SK-N-SH (cell line): Measurements from ENCODE around the gene TMEM232. TPM values are rescaled to one million over a fixed set of nuclear protein-coding genes. Genes with fewer than 3 reads are reported as not detected.

Experiments
- CHD2 ChIP-seq: fragments of 150-350 bp; IDR thresholded peaks from 2 replicates; pipeline ENCODE4 v1.6.1; 2018; ENCODE audit warnings: low read length; ENCODE audit not compliant: partially characterized antibody
- ELF1 ChIP-seq: IDR thresholded peaks from 2 replicates; pipeline ENCODE4 v1.4.0; 2012
- EP300 ChIP-seq, 2 experiments: IDR thresholded peaks; 2 replicates each; pipeline versions ENCODE4 v1.4.0 to v1.6.1; 2012; ENCODE audit warnings: borderline replicate concordance in 1 of 2, low read depth in 1 of 2, low read length in 1 of 2
- EZH2phosphoT487 ChIP-seq: fragments of 200-600 bp; sonication (generic); IDR thresholded peaks from 2 replicates; pipeline ENCODE4 v1.6.1; 2017; ENCODE audit warnings: low read depth, mixed run types, mild to moderate bottlenecking, antibody characterized with exemption, moderate library complexity, borderline replicate concordance
- FOSL2 ChIP-seq: IDR thresholded peaks from 2 replicates; pipeline ENCODE4 v1.4.0; 2012; ENCODE audit warnings: low read depth, mild to moderate bottlenecking, moderate library complexity, borderline replicate concordance
- FOXJ3 ChIP-seq: sonication (generic); formaldehyde crosslinking; IDR thresholded peaks from 2 replicates; pipeline ENCODE4 v1.5.1; 2020; ENCODE audit warnings: mild to moderate bottlenecking, missing genetic modification reagents
- JUND ChIP-seq: IDR thresholded peaks from 2 replicates; pipeline ENCODE4 v1.4.0; 2012
- MEF2A ChIP-seq: IDR thresholded peaks from 2 replicates; pipeline ENCODE4 v1.4.0; 2012; ENCODE audit warnings: low read depth, borderline replicate concordance
- MXI1 ChIP-seq: IDR thresholded peaks from 2 replicates; pipeline ENCODE4 v1.6.1; 2012; ENCODE audit warnings: mild to moderate bottlenecking, low read depth, low read length, improper control_type of control experiment
- NFIC ChIP-seq: IDR thresholded peaks from 2 replicates; pipeline ENCODE4 v1.4.0; 2012; ENCODE audit warnings: borderline replicate concordance
- POLR2AphosphoS5 ChIP-seq: IDR thresholded peaks from 2 replicates; pipeline ENCODE4 v1.6.1; 2012; ENCODE audit warnings: low read depth, low read length
- RAD21 ChIP-seq: IDR thresholded peaks from 2 replicates; pipeline ENCODE4 v1.6.1; 2012; ENCODE audit warnings: mild to moderate bottlenecking, low read length
- RCOR1 ChIP-seq: fragments of 150-350 bp; IDR thresholded peaks from 2 replicates; pipeline ENCODE4 v1.6.1; 2017; ENCODE audit warnings: antibody characterized with exemption, low read length
- RXRA ChIP-seq: IDR thresholded peaks from 2 replicates; pipeline ENCODE4 v1.4.0; 2012; ENCODE audit warnings: low read depth, mild to moderate bottlenecking, borderline replicate concordance
- SIN3A ChIP-seq: IDR thresholded peaks from 2 replicates; pipeline ENCODE4 v1.6.1; 2012; ENCODE audit warnings: low read depth, mild to moderate bottlenecking, low read length, moderate library complexity, borderline replicate concordance
- SMC3 ChIP-seq: IDR thresholded peaks from 2 replicates; pipeline ENCODE4 v1.6.1; 2012; ENCODE audit warnings: low read depth, low read length, improper control_type of control experiment
- TAF1 ChIP-seq: IDR thresholded peaks from 2 replicates; pipeline ENCODE4 v1.6.1; 2012; ENCODE audit warnings: low read depth, mild to moderate bottlenecking, low read length, moderate library complexity, borderline replicate concordance
- TCF12 ChIP-seq: IDR thresholded peaks from 2 replicates; pipeline ENCODE4 v1.4.0; 2012
- YY1 ChIP-seq: IDR thresholded peaks from 2 replicates; pipeline ENCODE4 v1.4.0; 2012; ENCODE audit warnings: low read depth, mild to moderate bottlenecking
- ZBTB33 ChIP-seq: IDR thresholded peaks from 2 replicates; pipeline ENCODE4 v1.4.0; 2012; ENCODE audit warnings: low read depth, borderline replicate concordance
- polyA plus RNA-seq, 3 experiments: library from polyadenylated mRNA; depleted of rRNA; stranded (reverse); fragments of >200 nt; gene quantifications; 2 replicates each; pipeline ENCODE4 v1.2.3, GENCODE V29; 2012
- TF ChIP-seq, protein P1 (sequence below): fragments of 150-350 bp; IDR thresholded peaks from 2 replicates; pipeline ENCODE4 v1.6.1; 2016; ENCODE audit warnings: mild to moderate bottlenecking, low read depth, low read length
- TF ChIP-seq, protein P2 (sequence below): fragments of 200-600 bp; sonication (generic); IDR thresholded peaks from 2 replicates; pipeline ENCODE4 v1.6.1; 2017; ENCODE audit warnings: antibody characterized with exemption, mild to moderate bottlenecking, moderate library complexity
- TF ChIP-seq, protein P3 (sequence below): IDR thresholded peaks from 2 replicates; pipeline ENCODE4 v1.6.1; 2012; ENCODE audit warnings: mild to moderate bottlenecking, low read depth, low read length, moderate library complexity

Gene TMEM232
- polyA plus RNA-seq, 1 of the 3 experiments (the other 2 are of a cell fraction), result 0.66 TPM

DNA sequence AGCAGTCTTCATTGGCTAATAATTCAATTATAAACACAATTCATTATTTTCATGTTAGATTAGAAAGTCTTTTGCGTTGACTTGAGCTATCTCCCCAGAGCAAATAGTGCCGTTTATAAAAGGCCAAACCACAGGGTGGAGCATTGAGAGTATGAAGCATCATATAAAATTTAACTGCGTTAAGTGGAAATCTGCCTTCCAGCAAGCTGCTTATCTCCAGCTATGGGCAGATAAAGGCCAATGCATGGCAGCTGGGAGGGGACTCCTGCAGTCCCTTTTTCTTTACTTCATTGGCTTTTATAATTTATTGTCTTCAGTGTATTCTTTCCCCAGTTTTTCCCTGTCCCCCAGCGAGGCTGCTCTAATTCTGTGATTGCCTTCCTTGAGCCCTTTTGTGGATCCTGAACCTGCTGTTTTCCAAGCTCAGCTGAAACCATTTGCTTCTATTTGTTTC lies 113.7 kb downstream of the TMEM232 start (continued):
- TF ChIP-seq, protein P1, sequence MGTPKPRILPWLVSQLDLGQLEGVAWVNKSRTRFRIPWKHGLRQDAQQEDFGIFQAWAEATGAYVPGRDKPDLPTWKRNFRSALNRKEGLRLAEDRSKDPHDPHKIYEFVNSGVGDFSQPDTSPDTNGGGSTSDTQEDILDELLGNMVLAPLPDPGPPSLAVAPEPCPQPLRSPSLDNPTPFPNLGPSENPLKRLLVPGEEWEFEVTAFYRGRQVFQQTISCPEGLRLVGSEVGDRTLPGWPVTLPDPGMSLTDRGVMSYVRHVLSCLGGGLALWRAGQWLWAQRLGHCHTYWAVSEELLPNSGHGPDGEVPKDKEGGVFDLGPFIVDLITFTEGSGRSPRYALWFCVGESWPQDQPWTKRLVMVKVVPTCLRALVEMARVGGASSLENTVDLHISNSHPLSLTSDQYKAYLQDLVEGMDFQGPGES, result no peak
- TF ChIP-seq TAF1 (no peak), FOXJ3 (CRISPR knock-in tag) (peak; percentile 82), EP300 (IDR thresholded peaks at IDR 0.05; ENCODE audit: borderline replicate concordance in 1 of 2, low read depth in 1 of 2, low read length in 1 of 2) (peak in 1 of 2 experiments; percentile 93; a peak in 2 of 4 replicates), NFIC (no peak), EZH2phosphoT487 (no peak), ELF1 (no peak), MEF2A (no peak), JUND (no peak), TCF12 (peak; percentile 39), MXI1 (peak; percentile 27; the same call in 1 of the 2 replicates), YY1 (no peak), SIN3A (no peak), FOSL2 (no peak), CHD2 (peak; percentile 84), POLR2AphosphoS5 (no peak), ZBTB33 (no peak), RAD21 (peak; percentile 35; the same call in 1 of the 2 replicates), SMC3 (peak; percentile 15; the same call in 1 of the 2 replicates), RCOR1 (peak; percentile 96), RXRA (no peak)
- TF ChIP-seq, protein P2, sequence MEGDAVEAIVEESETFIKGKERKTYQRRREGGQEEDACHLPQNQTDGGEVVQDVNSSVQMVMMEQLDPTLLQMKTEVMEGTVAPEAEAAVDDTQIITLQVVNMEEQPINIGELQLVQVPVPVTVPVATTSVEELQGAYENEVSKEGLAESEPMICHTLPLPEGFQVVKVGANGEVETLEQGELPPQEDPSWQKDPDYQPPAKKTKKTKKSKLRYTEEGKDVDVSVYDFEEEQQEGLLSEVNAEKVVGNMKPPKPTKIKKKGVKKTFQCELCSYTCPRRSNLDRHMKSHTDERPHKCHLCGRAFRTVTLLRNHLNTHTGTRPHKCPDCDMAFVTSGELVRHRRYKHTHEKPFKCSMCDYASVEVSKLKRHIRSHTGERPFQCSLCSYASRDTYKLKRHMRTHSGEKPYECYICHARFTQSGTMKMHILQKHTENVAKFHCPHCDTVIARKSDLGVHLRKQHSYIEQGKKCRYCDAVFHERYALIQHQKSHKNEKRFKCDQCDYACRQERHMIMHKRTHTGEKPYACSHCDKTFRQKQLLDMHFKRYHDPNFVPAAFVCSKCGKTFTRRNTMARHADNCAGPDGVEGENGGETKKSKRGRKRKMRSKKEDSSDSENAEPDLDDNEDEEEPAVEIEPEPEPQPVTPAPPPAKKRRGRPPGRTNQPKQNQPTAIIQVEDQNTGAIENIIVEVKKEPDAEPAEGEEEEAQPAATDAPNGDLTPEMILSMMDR, result no peak
- TF ChIP-seq, protein P3, sequence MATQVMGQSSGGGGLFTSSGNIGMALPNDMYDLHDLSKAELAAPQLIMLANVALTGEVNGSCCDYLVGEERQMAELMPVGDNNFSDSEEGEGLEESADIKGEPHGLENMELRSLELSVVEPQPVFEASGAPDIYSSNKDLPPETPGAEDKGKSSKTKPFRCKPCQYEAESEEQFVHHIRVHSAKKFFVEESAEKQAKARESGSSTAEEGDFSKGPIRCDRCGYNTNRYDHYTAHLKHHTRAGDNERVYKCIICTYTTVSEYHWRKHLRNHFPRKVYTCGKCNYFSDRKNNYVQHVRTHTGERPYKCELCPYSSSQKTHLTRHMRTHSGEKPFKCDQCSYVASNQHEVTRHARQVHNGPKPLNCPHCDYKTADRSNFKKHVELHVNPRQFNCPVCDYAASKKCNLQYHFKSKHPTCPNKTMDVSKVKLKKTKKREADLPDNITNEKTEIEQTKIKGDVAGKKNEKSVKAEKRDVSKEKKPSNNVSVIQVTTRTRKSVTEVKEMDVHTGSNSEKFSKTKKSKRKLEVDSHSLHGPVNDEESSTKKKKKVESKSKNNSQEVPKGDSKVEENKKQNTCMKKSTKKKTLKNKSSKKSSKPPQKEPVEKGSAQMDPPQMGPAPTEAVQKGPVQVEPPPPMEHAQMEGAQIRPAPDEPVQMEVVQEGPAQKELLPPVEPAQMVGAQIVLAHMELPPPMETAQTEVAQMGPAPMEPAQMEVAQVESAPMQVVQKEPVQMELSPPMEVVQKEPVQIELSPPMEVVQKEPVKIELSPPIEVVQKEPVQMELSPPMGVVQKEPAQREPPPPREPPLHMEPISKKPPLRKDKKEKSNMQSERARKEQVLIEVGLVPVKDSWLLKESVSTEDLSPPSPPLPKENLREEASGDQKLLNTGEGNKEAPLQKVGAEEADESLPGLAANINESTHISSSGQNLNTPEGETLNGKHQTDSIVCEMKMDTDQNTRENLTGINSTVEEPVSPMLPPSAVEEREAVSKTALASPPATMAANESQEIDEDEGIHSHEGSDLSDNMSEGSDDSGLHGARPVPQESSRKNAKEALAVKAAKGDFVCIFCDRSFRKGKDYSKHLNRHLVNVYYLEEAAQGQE, result no peak
